Neural crest cell (in vitro differentiated cells): ENCODE results near the gene ZNF536. TPM values are rescaled to one million over a fixed set of nuclear protein-coding genes. Genes with fewer than 3 reads are reported as not detected.
"Not testable (repeated sequence)": the region's sequence is repeated elsewhere in the genome, so short reads cannot be mapped to it uniquely, and the experiment has no call there.

Source experiments
- DNase-seq: peaks from one replicate; pipeline ENCODE4 v3.0.0; 2021; ENCODE audit warnings: low read depth, mixed read lengths, low spot score
- H3K27ac Mint-ChIP-seq: one replicate; pipeline ENCODE4 v1.8.0; 2021; ENCODE audit warnings: mild to moderate bottlenecking, mixed read lengths; ENCODE audit not compliant: unreplicated experiment
- H3K27me3 Mint-ChIP-seq: 2 replicates; pipeline ENCODE4 v1.8.0; 2021; ENCODE audit warnings: low read depth, mild to moderate bottlenecking, mixed read lengths
- H3K36me3 Mint-ChIP-seq: 2 replicates; pipeline ENCODE4 v1.8.0; 2021; ENCODE audit warnings: low read depth, mild to moderate bottlenecking, mixed read lengths
- H3K4me1 Mint-ChIP-seq: 2 replicates; pipeline ENCODE4 v1.8.0; 2021; ENCODE audit warnings: mixed read lengths
- H3K4me3 Mint-ChIP-seq: one replicate; pipeline ENCODE4 v1.8.0; 2021; ENCODE audit warnings: mild to moderate bottlenecking, mixed read lengths
- H3K9me3 Mint-ChIP-seq: 2 replicates; pipeline ENCODE4 v1.8.0; 2021; ENCODE audit warnings: mixed read lengths
- total RNA-seq: library from RNA; stranded (reverse); gene quantifications from 2 replicates; pipeline ENCODE4 v1.2.1, GENCODE V29; 2021
- TF ChIP-seq, protein P1 (sequence below): fragments of 200-600 bp; sonication (generic); conservative IDR thresholded peaks from 2 replicates; pipeline ENCODE4 v1.5.0; 2021; ENCODE audit warnings: antibody characterized with exemption, mild to moderate bottlenecking

The ZNF536 gene
- total RNA-seq, 1 donor from 2014 or later = 22.0 TPM

DNA sequence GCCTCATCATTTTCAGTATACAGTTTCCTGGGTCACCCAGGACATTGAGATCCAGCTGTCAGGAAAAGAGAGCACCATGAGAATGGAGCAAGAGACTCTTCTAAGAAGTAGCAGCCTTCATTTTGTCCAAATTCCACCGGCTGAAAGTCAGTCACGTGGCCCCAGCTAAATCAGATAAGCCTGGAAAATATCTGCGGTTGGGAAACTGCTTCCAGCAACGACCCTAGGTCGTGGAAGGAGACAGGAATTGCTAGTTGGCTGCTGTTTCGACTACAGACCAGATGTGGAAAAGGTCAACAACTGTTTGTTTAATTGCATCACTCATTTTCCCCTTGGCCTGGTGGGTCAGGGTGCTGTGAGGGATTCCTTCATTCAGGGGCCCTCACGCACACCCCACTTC lies 107.0 kb downstream of the ZNF536 start:
- DNase-seq = no peak
- TF ChIP-seq, protein P1, sequence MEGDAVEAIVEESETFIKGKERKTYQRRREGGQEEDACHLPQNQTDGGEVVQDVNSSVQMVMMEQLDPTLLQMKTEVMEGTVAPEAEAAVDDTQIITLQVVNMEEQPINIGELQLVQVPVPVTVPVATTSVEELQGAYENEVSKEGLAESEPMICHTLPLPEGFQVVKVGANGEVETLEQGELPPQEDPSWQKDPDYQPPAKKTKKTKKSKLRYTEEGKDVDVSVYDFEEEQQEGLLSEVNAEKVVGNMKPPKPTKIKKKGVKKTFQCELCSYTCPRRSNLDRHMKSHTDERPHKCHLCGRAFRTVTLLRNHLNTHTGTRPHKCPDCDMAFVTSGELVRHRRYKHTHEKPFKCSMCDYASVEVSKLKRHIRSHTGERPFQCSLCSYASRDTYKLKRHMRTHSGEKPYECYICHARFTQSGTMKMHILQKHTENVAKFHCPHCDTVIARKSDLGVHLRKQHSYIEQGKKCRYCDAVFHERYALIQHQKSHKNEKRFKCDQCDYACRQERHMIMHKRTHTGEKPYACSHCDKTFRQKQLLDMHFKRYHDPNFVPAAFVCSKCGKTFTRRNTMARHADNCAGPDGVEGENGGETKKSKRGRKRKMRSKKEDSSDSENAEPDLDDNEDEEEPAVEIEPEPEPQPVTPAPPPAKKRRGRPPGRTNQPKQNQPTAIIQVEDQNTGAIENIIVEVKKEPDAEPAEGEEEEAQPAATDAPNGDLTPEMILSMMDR = no peak
- peaks cover 30% of the 10 kb centered on the region for H3K4me1 Mint-ChIP-seq
- no peaks in the 10 kb centered on the region for H3K27me3 Mint-ChIP-seq
- H3K27ac Mint-ChIP-seq = peak overlapping the region; percentile 61
- no peaks in the 10 kb centered on the region for H3K9me3 Mint-ChIP-seq
- H3K4me3 Mint-ChIP-seq = no peak overlapping the region
- peaks cover 4% of the 10 kb centered on the region for H3K36me3 Mint-ChIP-seq

DNA sequence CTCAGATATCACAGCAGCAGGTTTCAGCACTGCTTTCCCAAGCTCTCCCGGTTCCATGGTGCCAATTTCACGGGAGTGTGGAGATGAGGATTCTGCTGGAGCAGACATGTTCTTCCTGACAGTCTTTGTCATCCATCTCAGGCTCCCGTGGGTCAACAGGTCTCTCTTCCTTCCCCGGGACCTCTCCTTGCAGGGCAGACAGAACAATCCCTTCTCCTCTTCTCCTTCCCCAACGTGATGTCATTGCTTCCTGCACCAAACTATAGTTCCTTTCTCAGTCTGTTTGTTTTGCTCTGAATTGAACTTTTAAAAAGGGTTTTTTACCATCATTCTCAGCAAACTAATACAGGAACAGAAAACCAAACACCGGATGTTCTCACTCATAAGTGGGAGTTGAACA lies 107.9 kb downstream of the ZNF536 start:
- Mint-ChIP-seq H3K27me3 (no peaks in the 10 kb centered on the region), H3K4me1 (peaks cover 31% of the 10 kb centered on the region), H3K27ac (peak overlapping the region; percentile 63), H3K4me3 (peak overlapping the region; percentile 1), H3K9me3 (no peaks in the 10 kb centered on the region), H3K36me3 (peaks cover 5% of the 10 kb centered on the region)
- TF ChIP-seq, protein P1 = no peak
- no peak for DNase-seq

DNA sequence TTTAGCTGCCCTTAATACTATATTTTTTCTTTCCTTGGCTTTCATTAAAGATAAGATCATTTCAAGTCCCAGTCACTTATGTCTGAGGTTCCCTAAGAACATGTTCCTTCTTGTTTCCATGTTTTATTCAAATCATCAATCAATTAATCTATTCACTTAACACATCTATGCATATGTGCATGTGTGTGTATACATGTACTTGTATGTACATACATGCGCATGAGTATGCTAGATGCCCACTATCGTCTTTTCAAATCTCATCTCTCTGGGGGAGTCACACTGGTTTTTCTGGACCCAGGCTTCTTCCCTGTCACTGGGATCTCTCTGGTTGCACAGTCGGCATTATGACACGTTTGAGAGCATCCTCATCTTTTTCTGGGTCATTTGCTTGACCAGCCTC lies 108.9 kb downstream of the ZNF536 start:
- DNase-seq = no peak
- Mint-ChIP-seq H3K4me1 (peaks cover 37% of the 10 kb centered on the region), H3K36me3 (peaks cover 6% of the 10 kb centered on the region), H3K27me3 (no peaks in the 10 kb centered on the region), H3K9me3 (no peaks in the 10 kb centered on the region), H3K27ac (no peak overlapping the region), H3K4me3 (no peak overlapping the region)
- TF ChIP-seq, protein P1 = no peak

DNA sequence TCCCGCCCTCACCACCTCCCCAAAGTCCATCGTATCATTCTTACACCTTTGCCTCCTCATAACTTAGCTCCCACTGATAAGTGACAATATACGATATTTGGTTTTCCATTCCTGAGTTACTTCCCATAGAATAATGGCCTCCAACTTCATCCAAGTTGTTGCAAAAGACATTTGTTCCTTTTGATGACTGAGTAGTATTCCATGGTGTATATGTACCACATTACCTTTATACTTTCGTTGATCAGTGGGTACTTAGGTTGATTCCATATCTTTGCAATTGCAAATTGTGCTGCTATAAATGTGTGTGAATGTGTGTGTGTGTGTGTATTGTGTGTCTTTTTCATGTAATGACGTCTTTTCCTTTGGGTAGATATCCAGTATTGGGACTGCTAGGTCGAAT lies 109.6 kb downstream of the ZNF536 start:
- no peak overlapping the region for H3K4me3 Mint-ChIP-seq
- H3K4me1 Mint-ChIP-seq = peaks cover 41% of the 10 kb centered on the region
- peaks cover 9% of the 10 kb centered on the region for H3K36me3 Mint-ChIP-seq
- H3K9me3 Mint-ChIP-seq = no peaks in the 10 kb centered on the region
- H3K27me3 Mint-ChIP-seq = no peaks in the 10 kb centered on the region
- TF ChIP-seq, protein P1 = no peak
- H3K27ac Mint-ChIP-seq = no peak overlapping the region
- DNase-seq = no peak

DNA sequence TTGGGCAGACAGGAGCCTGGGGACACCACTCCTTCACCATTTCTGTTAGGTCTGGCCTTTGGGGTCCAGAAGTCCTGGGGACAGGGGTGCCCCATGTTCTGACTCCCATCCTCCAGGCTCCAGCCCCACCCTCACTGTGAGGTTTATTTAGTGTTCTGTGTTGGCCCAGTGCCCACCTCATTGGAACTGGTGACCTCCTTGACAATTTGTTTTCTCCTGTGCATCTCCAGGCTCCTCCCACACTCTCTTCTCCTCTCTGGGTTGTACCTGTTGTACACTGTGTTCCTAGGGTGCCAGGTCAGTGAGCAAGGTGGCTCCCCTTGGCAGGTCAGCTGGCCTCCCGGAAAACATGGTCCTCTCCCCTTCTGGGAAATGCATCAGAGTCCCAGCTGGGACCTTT lies 110.8 kb downstream of the ZNF536 start:
- H3K4me3 Mint-ChIP-seq = no peak overlapping the region
- peaks cover 52% of the 10 kb centered on the region for H3K4me1 Mint-ChIP-seq
- H3K27ac Mint-ChIP-seq = no peak overlapping the region
- TF ChIP-seq, protein P1 = no peak
- peaks cover 9% of the 10 kb centered on the region for H3K36me3 Mint-ChIP-seq
- DNase-seq = no peak
- no peaks in the 10 kb centered on the region for H3K27me3 Mint-ChIP-seq
- no peaks in the 10 kb centered on the region for H3K9me3 Mint-ChIP-seq

DNA sequence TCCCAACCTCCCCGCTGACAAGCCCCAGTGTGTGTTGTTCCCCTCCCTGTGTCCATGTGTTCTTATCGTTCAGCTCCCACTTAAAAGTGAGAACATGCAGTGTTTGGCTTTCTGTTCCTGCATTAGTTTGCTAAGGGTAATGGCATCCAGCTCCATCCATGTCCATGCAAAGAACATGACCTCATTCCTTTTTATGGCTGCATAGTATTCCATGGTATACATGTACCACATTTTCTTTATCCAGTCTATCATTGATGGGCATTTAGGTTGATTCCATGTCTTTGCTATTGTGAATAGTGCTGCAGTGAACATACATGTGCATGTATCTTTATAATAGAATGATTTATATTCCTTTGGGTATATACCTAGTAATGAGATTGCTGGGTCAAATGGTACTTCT lies 114.1 kb downstream of the ZNF536 start:
- not testable (repeated sequence) for H3K36me3 Mint-ChIP-seq, H3K27me3 Mint-ChIP-seq, DNase-seq, H3K27ac Mint-ChIP-seq, H3K9me3 Mint-ChIP-seq, H3K4me3 Mint-ChIP-seq
- H3K4me1 Mint-ChIP-seq = peaks cover 50% of the 10 kb centered on the region
